Upper lobe of right lung (tissue), 1 donor: ENCODE results near the gene UGT2A2. TPM values are rescaled to one million over a fixed set of nuclear protein-coding genes. Genes with fewer than 3 reads are reported as not detected.
"Not testable (repeated sequence)": the region's sequence is repeated elsewhere in the genome, so short reads cannot be mapped to it uniquely, and the experiment has no call there.

ENCODE experiments used
- ATAC-seq: fragments of 200-7000 bp; cut with Tn5 transposase; one replicate; pipeline ENCODE4 v1.9.1; 2020; ENCODE audit warnings: mild to moderate bottlenecking, moderate library complexity
- DNase-seq: peaks from one replicate; pipeline ENCODE4 v3.0.0-alpha.2; 2020
- H3K27ac ChIP-seq: fragments of 200-600 bp; one replicate; pipeline ENCODE4 v1.8.0; 2022
- H3K27me3 ChIP-seq: fragments of 200-600 bp; one replicate; pipeline ENCODE4 v1.8.0; 2022; ENCODE audit warnings: mild to moderate bottlenecking
- H3K36me3 ChIP-seq: fragments of 200-600 bp; one replicate; pipeline ENCODE4 v1.8.0; 2022
- H3K4me1 ChIP-seq: fragments of 200-600 bp; one replicate; pipeline ENCODE4 v1.8.0; 2022
- H3K4me3 ChIP-seq: fragments of 200-600 bp; one replicate; pipeline ENCODE4 v1.8.0; 2022; ENCODE audit warnings: mild to moderate bottlenecking
- H3K9me3 ChIP-seq: fragments of 200-600 bp; one replicate; pipeline ENCODE4 v1.8.0; 2022
- CTCF ChIP-seq: fragments of 200-600 bp; IDR thresholded peaks from one replicate; pipeline ENCODE4 v1.8.0; 2022; ENCODE audit warnings: antibody characterized with exemption
- intact Hi-C: fragments of 100-400 bp; cut with DNase I; formaldehyde crosslinking; loops from one replicate; pipeline ENCODE4 v1.11.0; 2022
- long read RNA-seq: library from polyadenylated mRNA; unstranded; transcript quantifications from one replicate; pipeline ENCODE4 v2.0.0, GENCODE V29; 2021
- total RNA-seq: library from RNA; stranded (reverse); fragmentation: NEBNext Ultra II Directional; extraction: Animal tissue kit (Norgen Biotek cat#: 25700); gene quantifications from one replicate; pipeline ENCODE4 v1.2.1, GENCODE V29; 2021
- donor health status: DM: no; HTN: yes; CAD: no; lungs with severe emphysema.

The UGT2A2 gene
- not detected for total RNA-seq
- long read RNA-seq, result 0 reads

- no peaks in the 10 kb centered on the region for H3K27me3 ChIP-seq
- no peak for TF ChIP-seq CTCF
- H3K36me3 ChIP-seq, result no peaks in the 10 kb centered on the region
- no peak for ATAC-seq
- intact Hi-C loops, result no loop called here
- no peak for DNase-seq
- no peak within 1 kb of the TSS for H3K27ac ChIP-seq
- H3K4me3 ChIP-seq, result no peak within 1 kb of the TSS
- H3K9me3 ChIP-seq, result no peaks in the 10 kb centered on the region
- no peaks in the 10 kb centered on the region for H3K4me1 ChIP-seq
Observed at GRCh38 chr4:69639542-69639941, at the start of gene UGT2A2. TSS of gene UGT2A2 (minus strand) at chr4:69639642. CDS start at chr4:69639640, 2 bp downstream.

- ATAC-seq, result no peak
- Histone ChIP-seq H3K36me3 (no peaks in the 10 kb centered on the region), H3K27ac (no peak overlapping the region), H3K4me1 (peaks cover 3% of the 10 kb centered on the region), H3K4me3 (no peak overlapping the region), H3K27me3 (no peaks in the 10 kb centered on the region), H3K9me3 (no peaks in the 10 kb centered on the region)
- intact Hi-C loops, result no loop called here
- no peak for TF ChIP-seq CTCF
- DNase-seq, result no peak
Observed at GRCh38 chr4:69684804-69685203, 45.4 kb upstream of the UGT2A2 start.

GRCh38 chr4:69668680-69669079 lies 29.2 kb upstream of the UGT2A2 start:
- Histone ChIP-seq H3K4me3 (no peak overlapping the region), H3K4me1 (no peaks in the 10 kb centered on the region), H3K9me3 (no peaks in the 10 kb centered on the region), H3K27me3 (no peaks in the 10 kb centered on the region), H3K27ac (no peak overlapping the region), H3K36me3 (no peaks in the 10 kb centered on the region)
- TF ChIP-seq CTCF, result no peak
- no peak for DNase-seq
- ATAC-seq, result no peak
- intact Hi-C loops, result no loop called here

GRCh38 chr4:69664009-69664408 lies 24.6 kb upstream of the UGT2A2 start:
- H3K27ac ChIP-seq, DNase-seq, intact Hi-C loops, ATAC-seq, H3K4me3 ChIP-seq, H3K9me3 ChIP-seq, H3K36me3 ChIP-seq, H3K4me1 ChIP-seq, H3K27me3 ChIP-seq: not testable (repeated sequence)

- H3K27ac ChIP-seq, DNase-seq, H3K4me1 ChIP-seq, H3K9me3 ChIP-seq, H3K36me3 ChIP-seq, ATAC-seq, H3K4me3 ChIP-seq, H3K27me3 ChIP-seq, intact Hi-C loops: not testable (repeated sequence)
Observed at GRCh38 chr4:69661130-69661803, 21.8 kb upstream of the UGT2A2 start.

GRCh38 chr4:69658133-69658532 lies 18.7 kb upstream of the UGT2A2 start:
- no peak for TF ChIP-seq CTCF
- intact Hi-C loops, result no loop called here
- Histone ChIP-seq H3K36me3 (no peaks in the 10 kb centered on the region), H3K9me3 (no peaks in the 10 kb centered on the region), H3K27ac (no peak overlapping the region), H3K4me1 (no peaks in the 10 kb centered on the region), H3K27me3 (no peaks in the 10 kb centered on the region), H3K4me3 (no peak overlapping the region)
- ATAC-seq, result peak; percentile 24
- DNase-seq, result peak; percentile 58

- intact Hi-C loops, result no loop called here
- no peak for DNase-seq
- ATAC-seq, result no peak
- Histone ChIP-seq H3K4me3 (no peak overlapping the region), H3K9me3 (no peaks in the 10 kb centered on the region), H3K27me3 (no peaks in the 10 kb centered on the region), H3K36me3 (no peaks in the 10 kb centered on the region), H3K4me1 (no peaks in the 10 kb centered on the region), H3K27ac (no peak overlapping the region)
- TF ChIP-seq CTCF, result no peak
Observed at GRCh38 chr4:69656653-69657158, 17.3 kb upstream of the UGT2A2 start.
